Nephron progenitor cell (in vitro differentiated cells): ENCODE data around the gene DEFB121.

Experiments used
- DNase-seq: peaks from one replicate; pipeline ENCODE4 v3.0.0; 2021
- H3K27ac Mint-ChIP-seq: 2 replicates; pipeline ENCODE4 v1.8.0; 2021; ENCODE audit warnings: mild to moderate bottlenecking, moderate library complexity, mixed read lengths
- H3K27me3 Mint-ChIP-seq: 2 replicates; pipeline ENCODE4 v1.8.0; 2021; ENCODE audit warnings: mild to moderate bottlenecking, low read depth, mixed read lengths; ENCODE audit not compliant: poor library complexity
- H3K36me3 Mint-ChIP-seq: 2 replicates; pipeline ENCODE4 v1.8.0; 2021; ENCODE audit warnings: low read depth, mixed read lengths
- H3K4me1 Mint-ChIP-seq: 2 replicates; pipeline ENCODE4 v1.8.0; 2021; ENCODE audit warnings: mixed read lengths
- H3K4me3 Mint-ChIP-seq: 2 replicates; pipeline ENCODE4 v1.8.0; 2021; ENCODE audit warnings: mild to moderate bottlenecking, moderate library complexity, mixed read lengths
- H3K9me3 Mint-ChIP-seq: 2 replicates; pipeline ENCODE4 v1.8.0; 2021; ENCODE audit warnings: mild to moderate bottlenecking, moderate library complexity, mixed read lengths
- CTCF ChIP-seq: fragments of 200-600 bp; sonication (generic); IDR thresholded peaks from 2 replicates; pipeline ENCODE4 v1.5.0; 2021; ENCODE audit warnings: antibody characterized with exemption

The DEFB121 gene

GRCh38 chr20:31415653-31416052 lies 9.6 kb upstream of the DEFB121 start:
- TF ChIP-seq CTCF = no peak
- Mint-ChIP-seq H3K4me1 (no peaks in the 10 kb centered on the region), H3K36me3 (peaks cover 3% of the 10 kb centered on the region), H3K9me3 (peaks cover 89% of the 10 kb centered on the region), H3K27me3 (no peaks in the 10 kb centered on the region), H3K4me3 (no peak overlapping the region), H3K27ac (no peak overlapping the region)
- no peak for DNase-seq

GRCh38 chr20:31414381-31414780 lies 8.4 kb upstream of the DEFB121 start:
- no peak for DNase-seq
- no peak for TF ChIP-seq CTCF
- H3K4me1 Mint-ChIP-seq = no peaks in the 10 kb centered on the region
- H3K9me3 Mint-ChIP-seq = peaks cover 91% of the 10 kb centered on the region
- H3K27me3 Mint-ChIP-seq = no peaks in the 10 kb centered on the region
- H3K27ac Mint-ChIP-seq = no peak overlapping the region
- peaks cover 3% of the 10 kb centered on the region for H3K36me3 Mint-ChIP-seq
- no peak overlapping the region for H3K4me3 Mint-ChIP-seq

GRCh38 chr20:31410011-31410410 lies 4.0 kb upstream of the DEFB121 start:
- Mint-ChIP-seq H3K27me3 (peaks cover 4% of the 10 kb centered on the region), H3K27ac (no peak overlapping the region), H3K9me3 (peaks cover 77% of the 10 kb centered on the region), H3K36me3 (peaks cover 3% of the 10 kb centered on the region), H3K4me3 (no peak overlapping the region), H3K4me1 (no peaks in the 10 kb centered on the region)
- DNase-seq = no peak
- TF ChIP-seq CTCF = no peak

- H3K4me3 Mint-ChIP-seq = no peak overlapping the region
- peaks cover 10% of the 10 kb centered on the region for H3K27me3 Mint-ChIP-seq
- peaks cover 29% of the 10 kb centered on the region for H3K9me3 Mint-ChIP-seq
- no peak for TF ChIP-seq CTCF
- no peaks in the 10 kb centered on the region for H3K36me3 Mint-ChIP-seq
- H3K4me1 Mint-ChIP-seq = no peaks in the 10 kb centered on the region
- DNase-seq = no peak
- H3K27ac Mint-ChIP-seq = no peak overlapping the region
These were observed 2.1 kb downstream of the DEFB121 start for GRCh38 chr20:31403886-31404285.

GRCh38 chr20:31394900-31395299 lies 11.1 kb downstream of the DEFB121 start:
- Mint-ChIP-seq H3K9me3 (peaks cover 85% of the 10 kb centered on the region), H3K27ac (no peak overlapping the region), H3K36me3 (no peaks in the 10 kb centered on the region), H3K27me3 (peaks cover 7% of the 10 kb centered on the region), H3K4me3 (no peak overlapping the region), H3K4me1 (no peaks in the 10 kb centered on the region)
- no peak for DNase-seq
- no peak for TF ChIP-seq CTCF

GRCh38 chr20:31392836-31393235 lies 13.2 kb downstream of the DEFB121 start:
- H3K4me1 Mint-ChIP-seq = no peaks in the 10 kb centered on the region
- DNase-seq = no peak
- no peak overlapping the region for H3K27ac Mint-ChIP-seq
- H3K27me3 Mint-ChIP-seq = peaks cover 4% of the 10 kb centered on the region
- no peak for TF ChIP-seq CTCF
- H3K36me3 Mint-ChIP-seq = no peaks in the 10 kb centered on the region
- peaks cover 84% of the 10 kb centered on the region for H3K9me3 Mint-ChIP-seq
- H3K4me3 Mint-ChIP-seq = no peak overlapping the region
